22Rv1 (cell line): ENCODE results near the gene PARP12.

Experiments used
- H3K27ac ChIP-seq: fragments of 450-650 bp; 2 replicates; pipeline ENCODE4 v1.5.1; 2017
- ZFX ChIP-seq: fragments of 450-650 bp; IDR thresholded peaks from 2 replicates; pipeline ENCODE4 v1.6.1; 2017; ENCODE audit warnings: antibody characterized with exemption, borderline replicate concordance
- TF ChIP-seq, protein P1 (sequence below): fragments of 450-650 bp; IDR thresholded peaks from 2 replicates; pipeline ENCODE4 v1.5.1; 2017; ENCODE audit warnings: mild to moderate bottlenecking

PARP12 gene

DNA sequence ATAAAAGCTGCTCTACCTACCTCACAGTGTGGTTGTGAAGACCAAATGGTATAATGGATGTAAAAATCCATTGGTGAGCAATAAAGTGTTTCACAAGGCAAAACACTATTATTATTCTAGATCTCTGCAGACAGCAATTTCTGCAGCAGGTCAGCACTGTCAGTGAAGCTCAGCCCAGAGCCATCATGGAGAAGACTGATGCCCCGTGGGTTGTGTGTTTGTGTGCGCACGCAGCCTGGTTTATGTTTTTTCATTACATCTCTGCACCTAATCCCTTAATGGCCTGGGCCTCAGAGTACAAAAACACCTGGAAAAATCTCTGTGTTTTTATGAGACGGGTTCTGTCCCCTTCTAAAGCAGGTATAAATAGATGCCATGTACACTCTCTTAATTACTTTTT lies 64.2 kb downstream of the PARP12 start:
- no peak overlapping the region for H3K27ac ChIP-seq

DNA sequence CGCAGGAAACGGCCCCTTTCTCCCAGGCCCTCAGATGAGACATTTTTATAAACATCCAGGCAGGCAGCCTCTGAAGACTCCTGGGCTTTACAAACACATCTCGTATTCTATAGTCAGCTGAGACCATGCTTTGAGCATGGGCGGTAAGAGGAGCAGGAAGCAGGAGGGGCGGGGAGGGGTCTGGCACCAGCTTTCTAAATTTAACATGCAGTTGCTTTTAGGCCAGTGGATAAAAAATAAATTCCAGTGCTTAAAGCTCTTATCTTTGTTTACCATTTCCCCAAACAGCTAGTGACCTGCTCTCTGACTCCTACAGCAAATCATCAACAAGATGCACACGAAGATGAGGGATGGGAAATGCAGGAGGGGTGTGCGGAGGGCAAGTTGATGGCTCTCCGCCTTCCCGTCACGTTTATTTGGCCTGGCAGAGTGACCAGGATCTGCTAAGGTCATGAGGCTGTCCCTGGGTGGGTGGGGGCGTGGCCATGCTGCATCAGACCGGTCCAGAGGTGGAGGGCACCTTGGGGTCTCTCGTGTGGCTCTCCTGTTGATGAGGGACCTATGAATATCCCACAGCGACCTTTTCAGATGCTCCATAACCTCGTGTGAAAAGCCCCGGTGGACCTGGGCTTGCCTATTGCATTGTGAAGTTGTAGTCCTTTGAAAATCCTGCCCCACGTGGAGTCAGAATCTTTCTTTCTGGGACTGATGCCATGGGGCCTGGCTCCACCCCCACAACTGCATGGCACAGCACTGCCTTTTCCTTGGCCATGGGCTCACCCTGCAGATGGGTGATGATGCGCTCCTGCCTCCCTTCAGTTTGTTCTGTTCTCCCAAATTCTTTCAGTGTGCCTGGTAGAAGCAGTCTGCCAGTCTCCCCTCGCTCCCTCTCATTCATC lies 67.5 kb downstream of the PARP12 start:
- H3K27ac ChIP-seq, result no peak overlapping the region

More for the DNA sequence above, 64.2 kb downstream of the PARP12 start:
- no peak for TF ChIP-seq ZFX
- TF ChIP-seq, protein P1, sequence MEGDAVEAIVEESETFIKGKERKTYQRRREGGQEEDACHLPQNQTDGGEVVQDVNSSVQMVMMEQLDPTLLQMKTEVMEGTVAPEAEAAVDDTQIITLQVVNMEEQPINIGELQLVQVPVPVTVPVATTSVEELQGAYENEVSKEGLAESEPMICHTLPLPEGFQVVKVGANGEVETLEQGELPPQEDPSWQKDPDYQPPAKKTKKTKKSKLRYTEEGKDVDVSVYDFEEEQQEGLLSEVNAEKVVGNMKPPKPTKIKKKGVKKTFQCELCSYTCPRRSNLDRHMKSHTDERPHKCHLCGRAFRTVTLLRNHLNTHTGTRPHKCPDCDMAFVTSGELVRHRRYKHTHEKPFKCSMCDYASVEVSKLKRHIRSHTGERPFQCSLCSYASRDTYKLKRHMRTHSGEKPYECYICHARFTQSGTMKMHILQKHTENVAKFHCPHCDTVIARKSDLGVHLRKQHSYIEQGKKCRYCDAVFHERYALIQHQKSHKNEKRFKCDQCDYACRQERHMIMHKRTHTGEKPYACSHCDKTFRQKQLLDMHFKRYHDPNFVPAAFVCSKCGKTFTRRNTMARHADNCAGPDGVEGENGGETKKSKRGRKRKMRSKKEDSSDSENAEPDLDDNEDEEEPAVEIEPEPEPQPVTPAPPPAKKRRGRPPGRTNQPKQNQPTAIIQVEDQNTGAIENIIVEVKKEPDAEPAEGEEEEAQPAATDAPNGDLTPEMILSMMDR, result no peak

DNA sequence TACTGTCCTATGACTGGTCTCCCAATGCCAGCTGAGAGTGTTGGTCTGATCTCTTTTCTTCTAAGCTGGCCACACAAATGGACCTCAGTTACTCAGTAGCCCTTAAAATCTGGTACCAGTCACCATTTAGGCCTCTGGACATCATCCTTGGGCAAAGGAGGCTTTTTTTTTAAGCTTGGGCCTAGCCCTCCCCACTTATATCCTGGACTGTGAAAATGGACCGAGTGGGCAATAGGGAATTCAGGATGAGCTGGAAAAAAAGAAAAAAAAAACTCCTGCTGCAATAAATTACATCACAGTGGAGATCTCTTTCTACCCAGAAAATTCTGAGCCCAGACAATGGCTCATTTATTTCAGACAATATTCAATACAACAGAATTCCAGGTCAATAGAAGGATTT lies 68.4 kb downstream of the PARP12 start:
- no peak overlapping the region for H3K27ac ChIP-seq
- no peak for TF ChIP-seq ZFX
- TF ChIP-seq, protein P1, result no peak

More for the DNA sequence above, 67.5 kb downstream of the PARP12 start:
- TF ChIP-seq, protein P1, result no peak
- TF ChIP-seq ZFX, result no peak

DNA sequence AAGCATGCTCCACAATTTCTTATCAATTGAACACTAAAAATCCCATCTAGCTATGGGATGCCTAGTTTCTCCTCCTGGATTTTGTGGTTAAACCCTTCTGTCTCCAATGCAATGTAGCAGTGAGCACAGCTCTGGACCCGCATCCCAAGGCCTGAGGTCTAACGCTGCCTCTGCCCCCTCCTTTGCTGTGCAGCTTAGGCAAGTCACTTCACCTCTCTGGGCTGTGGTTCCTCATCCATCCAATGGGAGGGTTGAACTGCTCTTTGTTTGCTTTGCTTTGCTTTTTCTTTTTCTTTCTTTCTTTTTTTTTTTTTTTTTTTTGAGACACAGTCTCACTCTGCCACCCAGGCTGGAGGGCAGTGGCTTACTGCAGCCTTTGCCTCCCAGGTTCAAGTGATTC lies 69.2 kb downstream of the PARP12 start:
- H3K27ac ChIP-seq, result no peak overlapping the region
- TF ChIP-seq, protein P1, result no peak
- no peak for TF ChIP-seq ZFX

DNA sequence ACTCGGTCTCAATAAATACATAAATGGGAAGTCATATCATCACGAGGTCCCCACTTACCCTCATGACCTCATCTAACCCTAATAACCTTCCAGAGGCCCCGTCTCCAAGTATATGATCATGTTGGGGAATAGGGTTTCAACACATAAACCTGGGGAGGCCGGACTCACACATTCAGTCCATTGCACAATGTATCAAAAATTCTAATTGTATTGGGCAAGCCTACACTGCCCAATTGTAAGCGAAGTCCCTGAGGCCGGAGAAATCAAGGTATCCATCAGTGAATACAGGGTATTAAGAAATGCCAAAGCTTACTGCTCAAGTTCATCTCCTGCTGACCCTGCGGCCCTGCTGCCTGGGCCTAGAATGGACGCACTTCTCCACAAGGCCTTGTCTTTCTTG lies 69.6 kb downstream of the PARP12 start:
- no peak overlapping the region for H3K27ac ChIP-seq
- TF ChIP-seq, protein P1, result no peak
- no peak for TF ChIP-seq ZFX

DNA sequence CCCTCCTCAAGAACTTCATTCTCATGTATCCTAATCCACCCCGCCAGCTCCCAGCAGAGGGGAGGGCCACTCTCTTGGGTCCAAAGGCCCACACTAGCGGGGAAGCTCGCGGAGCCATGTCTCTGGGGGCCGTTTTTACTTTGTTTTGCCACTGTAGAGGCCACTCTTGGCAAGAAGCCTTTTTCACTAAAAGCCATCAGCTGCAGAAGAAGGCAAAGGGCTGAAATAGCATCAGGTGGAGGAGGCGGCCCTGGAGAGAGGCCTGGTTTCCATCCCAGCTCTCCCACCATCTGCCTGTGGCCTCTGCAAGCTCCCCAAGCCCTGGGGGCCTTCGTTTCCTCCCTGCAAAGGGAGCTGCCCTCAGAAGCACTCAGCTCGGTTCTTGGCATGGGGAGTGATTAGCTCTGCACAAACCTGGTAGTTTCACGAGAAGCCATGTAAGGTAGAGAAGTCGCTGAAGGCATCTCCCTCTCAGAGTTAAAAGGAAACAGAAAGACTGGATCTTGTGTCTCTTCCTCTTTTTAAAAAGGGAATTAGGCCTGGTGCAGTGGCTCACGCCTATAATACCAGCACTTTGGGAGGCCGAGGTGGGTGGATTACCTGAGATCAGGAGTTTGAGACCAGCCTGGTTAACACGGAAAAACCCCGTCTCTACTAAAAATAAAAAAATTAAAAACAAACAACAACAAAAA lies 70.3 kb downstream of the PARP12 start:
- H3K27ac ChIP-seq, result no peak overlapping the region
- TF ChIP-seq, protein P1, result no peak
- TF ChIP-seq ZFX, result no peak

DNA sequence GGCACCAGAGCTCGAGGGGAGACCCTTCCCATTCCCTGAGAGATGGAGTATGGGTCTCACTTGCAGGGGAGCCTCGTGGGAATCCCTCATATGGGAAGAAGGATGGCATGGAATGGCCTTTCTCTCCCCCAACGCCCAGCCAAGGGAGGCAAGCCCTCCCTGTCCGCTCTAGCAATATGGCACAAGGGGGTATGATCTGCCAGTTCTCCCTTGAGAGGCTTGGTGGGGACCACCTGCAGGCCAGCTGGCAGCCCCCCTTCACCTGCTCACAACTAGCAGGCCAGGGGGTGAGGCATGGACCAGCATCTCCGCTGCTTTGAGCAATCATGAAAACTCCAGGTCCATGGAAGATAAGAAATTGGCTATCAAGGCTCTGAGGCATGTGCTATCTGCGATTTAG lies 70.8 kb downstream of the PARP12 start:
- H3K27ac ChIP-seq, result no peak overlapping the region
- TF ChIP-seq, protein P1, result no peak
- TF ChIP-seq ZFX, result no peak
